ENCODE data around the gene THAP2. TPM values are rescaled to one million over a fixed set of nuclear protein-coding genes. Genes with fewer than 3 reads are reported as not detected.
"Not testable (repeated sequence)": the region's sequence is repeated elsewhere in the genome, so short reads cannot be mapped to it uniquely, and the experiment has no call there.

Gene THAP2
- polyA plus RNA-seq, 6 donors from 2014 or later: 6.0 to 17.7 (median 12.2) TPM

- peaks cover 6 to 9% of the 10 kb centered on the region in 2 donors for H3K36me3 Mint-ChIP-seq
- H3K4me3 Mint-ChIP-seq: peak overlapping the region in 3 of 8 donors; percentile 12 to 99 (median 66)
- no peaks in the 10 kb centered on the region for H3K27me3 Mint-ChIP-seq
- H3K4me1 Mint-ChIP-seq: peaks cover 38 to 45% (median 43%) of the 10 kb centered on the region in 3 donors
- DNase-seq: no peak
- no peaks in the 10 kb centered on the region for H3K9me3 Mint-ChIP-seq
- no peak for ATAC-seq (ENCODE audit: low read depth in 2 of 2)
- H3K27ac Mint-ChIP-seq: peak overlapping the region in 4 of 6 donors; percentile 70 to 99 (median 88)
These were observed 2.2 kb downstream of the THAP2 start for GRCh38 chr12:71666259-71666658.

GRCh38 chr12:71671311-71671710 lies 7.2 kb downstream of the THAP2 start:
- H3K4me1 Mint-ChIP-seq: peaks cover 10 to 14% (median 14%) of the 10 kb centered on the region in 3 donors
- ATAC-seq (ENCODE audit: low read depth in 2 of 2) (no peak), DNase-seq (no peak)
- peak overlapping the region in 1 of 6 donors; percentile 30 for H3K27ac Mint-ChIP-seq
- no peaks in the 10 kb centered on the region for H3K27me3 Mint-ChIP-seq
- no peaks in the 10 kb centered on the region for H3K9me3 Mint-ChIP-seq
- H3K36me3 Mint-ChIP-seq: peaks cover 0 to 10% of the 10 kb centered on the region in 2 donors
- peak overlapping the region in 1 of 8 donors; percentile 3 for H3K4me3 Mint-ChIP-seq

GRCh38 chr12:71671816-71672215 lies 7.7 kb downstream of the THAP2 start:
- Mint-ChIP-seq H3K27me3 (no peaks in the 10 kb centered on the region), H3K9me3 (no peaks in the 10 kb centered on the region), H3K36me3 (peaks cover 0 to 10% of the 10 kb centered on the region in 2 donors), H3K4me1 (peaks cover 9 to 14% (median 14%) of the 10 kb centered on the region in 3 donors), H3K27ac (peak overlapping the region in 1 of 6 donors; percentile 38), H3K4me3 (no peak overlapping the region)
- DNase-seq: no peak
- no peak for ATAC-seq (ENCODE audit: low read depth in 2 of 2)

GRCh38 chr12:71682466-71682865 lies 18.4 kb downstream of the THAP2 start:
- H3K9me3 Mint-ChIP-seq: no peaks in the 10 kb centered on the region
- H3K27ac Mint-ChIP-seq: no peak overlapping the region

DNA sequence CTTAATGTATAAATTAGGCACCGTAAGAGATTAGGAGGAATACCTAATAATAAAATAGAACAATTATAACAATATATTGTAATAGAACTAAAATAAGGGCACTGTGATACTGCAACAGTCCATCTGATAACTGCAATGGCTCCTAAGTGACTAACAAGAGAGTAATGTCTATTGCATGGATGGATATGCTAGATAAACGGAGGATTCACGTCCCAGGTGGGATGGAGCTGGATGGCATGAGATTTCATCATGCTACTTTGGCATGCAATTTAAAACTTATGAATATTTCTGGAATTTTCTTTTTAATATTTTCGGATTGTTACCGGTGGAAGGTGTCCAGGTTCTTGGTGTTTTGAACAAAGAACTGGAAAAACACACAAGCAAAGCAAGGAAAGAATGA lies 19.5 kb downstream of the THAP2 start:
- peak overlapping the region in 3 of 8 donors; percentile 22 to 81 (median 61) for H3K4me3 Mint-ChIP-seq
- peaks cover 9 to 29% (median 12%) of the 10 kb centered on the region in 3 donors for H3K4me1 Mint-ChIP-seq
- ATAC-seq (ENCODE audit: low read depth in 2 of 2): no peak
- H3K36me3 Mint-ChIP-seq: no peaks in the 10 kb centered on the region
- no peaks in the 10 kb centered on the region for H3K9me3 Mint-ChIP-seq
- peak overlapping the region in 4 of 6 donors; percentile 65 to 92 (median 70) for H3K27ac Mint-ChIP-seq
- no peaks in the 10 kb centered on the region for H3K27me3 Mint-ChIP-seq
- no peak for DNase-seq

More at GRCh38 chr12:71682466-71682865, 18.4 kb downstream of the THAP2 start:
- no peak for ATAC-seq (ENCODE audit: low read depth in 2 of 2)
- Mint-ChIP-seq H3K27me3 (no peaks in the 10 kb centered on the region), H3K4me3 (no peak overlapping the region), H3K36me3 (no peaks in the 10 kb centered on the region), H3K4me1 (peaks cover under 1 to 18% (median 4%) of the 10 kb centered on the region in 3 donors)
- no peak for DNase-seq

GRCh38 chr12:71684081-71684480 lies 20.0 kb downstream of the THAP2 start:
- peak overlapping the region in 5 of 6 donors; percentile 65 to 92 (median 68) for H3K27ac Mint-ChIP-seq
- peak overlapping the region in 7 of 8 donors; percentile 3 to 81 (median 44) for H3K4me3 Mint-ChIP-seq
- no peaks in the 10 kb centered on the region for H3K9me3 Mint-ChIP-seq
- H3K36me3 Mint-ChIP-seq: no peaks in the 10 kb centered on the region
- DNase-seq (peak; percentile 36), ATAC-seq (ENCODE audit: low read depth in 2 of 2) (no peak)
- no peaks in the 10 kb centered on the region for H3K27me3 Mint-ChIP-seq
- H3K4me1 Mint-ChIP-seq: peaks cover 9 to 32% (median 12%) of the 10 kb centered on the region in 3 donors

- peaks cover 18 to 45% (median 19%) of the 10 kb centered on the region in 3 donors for H3K4me1 Mint-ChIP-seq
- no peaks in the 10 kb centered on the region for H3K36me3 Mint-ChIP-seq
- DNase-seq (no peak), ATAC-seq (ENCODE audit: low read depth in 2 of 2) (no peak)
- H3K27me3 Mint-ChIP-seq: no peaks in the 10 kb centered on the region
- peak overlapping the region; percentile 90 to 97 (median 95) for H3K27ac Mint-ChIP-seq
- no peaks in the 10 kb centered on the region for H3K9me3 Mint-ChIP-seq
- H3K4me3 Mint-ChIP-seq: peak overlapping the region; percentile 93 to 99 (median 96)
These were observed 21.3 kb downstream of the THAP2 start for GRCh38 chr12:71685312-71685906.

DNA sequence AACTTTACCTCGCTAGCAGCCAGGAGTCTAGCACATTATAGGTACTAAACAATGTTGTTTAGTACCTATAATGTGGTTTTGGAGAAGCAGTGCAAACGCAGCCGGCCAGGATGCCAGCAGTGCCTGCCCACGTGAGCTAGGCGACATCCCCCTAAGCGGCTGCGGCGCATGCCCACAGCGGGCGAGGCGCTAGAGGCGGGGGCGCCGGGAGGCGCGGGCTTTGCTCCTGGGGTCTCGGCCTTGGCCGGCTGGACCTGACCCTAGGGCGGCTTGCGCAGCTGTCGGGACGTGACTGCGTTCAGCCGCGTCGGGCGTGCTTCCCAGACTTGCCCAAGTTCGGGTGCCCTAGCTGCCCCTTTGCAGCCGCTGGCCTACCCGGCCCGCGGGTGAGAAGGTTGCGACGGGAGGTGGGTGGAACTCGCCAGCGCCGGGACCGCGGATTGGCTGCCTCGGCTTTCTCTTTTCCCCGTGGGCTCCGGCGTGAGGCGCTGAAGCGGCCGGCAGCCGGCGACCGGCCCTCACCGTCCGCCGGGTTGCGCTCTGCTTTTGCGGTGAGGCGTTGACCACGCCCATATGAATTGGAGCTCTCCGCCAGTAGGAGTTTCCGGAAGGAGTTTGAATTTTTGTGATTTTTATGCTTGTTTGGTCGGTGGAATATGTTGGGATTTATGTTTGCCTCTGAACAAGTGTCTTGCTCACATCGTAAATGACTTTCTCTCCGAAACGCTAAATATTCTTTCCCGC lies 22.0 kb downstream of the THAP2 start, which contains the start of gene TMEM19:
Gene TMEM19 (plus strand): TSS at position 169 of the 744 bp plus-strand sequence. CDS start 599 bp downstream, outside the sequence.
- peak; percentile 85 to 86 for ATAC-seq (ENCODE audit: low read depth in 2 of 2)
- Mint-ChIP-seq H3K9me3 (no peaks in the 10 kb centered on the region), H3K27me3 (no peaks in the 10 kb centered on the region), H3K36me3 (no peaks in the 10 kb centered on the region), H3K27ac (peak within 1 kb of the TSS; percentile 94 to 98 (median 96)), H3K4me3 (peak within 1 kb of the TSS; percentile 93 to 99 (median 96)), H3K4me1 (peaks cover 19 to 50% (median 22%) of the 10 kb centered on the region in 3 donors)
- DNase-seq: peak; percentile 91

- H3K4me3 Mint-ChIP-seq: peak overlapping the region; percentile 93 to 99 (median 96)
These were observed 22.5 kb downstream of the THAP2 start for GRCh38 chr12:71686658-71687025.

DNA sequence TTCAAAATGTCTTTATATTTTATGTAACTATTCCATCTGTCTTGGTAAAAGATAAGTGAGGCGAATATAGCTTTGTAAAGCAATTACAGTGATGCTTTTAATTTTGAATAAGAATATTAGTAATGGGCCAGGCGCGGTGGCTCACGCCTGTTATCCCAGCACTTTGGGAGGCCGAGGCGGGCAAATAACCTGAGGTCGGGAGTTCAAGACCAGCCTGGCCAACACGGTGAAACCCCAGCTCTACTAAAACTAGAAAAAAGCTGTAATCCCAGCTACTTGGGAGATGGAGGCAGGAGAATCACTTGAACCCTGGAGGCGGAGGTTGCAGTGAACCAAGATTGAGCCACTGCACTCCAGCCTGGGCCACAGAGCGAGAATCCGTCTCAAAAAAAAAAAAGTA lies 23.1 kb downstream of the THAP2 start:
- peak overlapping the region; percentile 59 to 97 (median 85) for H3K27ac Mint-ChIP-seq
- peak overlapping the region; percentile 93 to 99 (median 96) for H3K4me3 Mint-ChIP-seq
- not testable (repeated sequence) for DNase-seq; H3K27me3 Mint-ChIP-seq; H3K36me3 Mint-ChIP-seq; ATAC-seq (ENCODE audit: low read depth in 2 of 2); H3K9me3 Mint-ChIP-seq
- peaks cover 26 to 59% (median 27%) of the 10 kb centered on the region in 3 donors for H3K4me1 Mint-ChIP-seq

More at GRCh38 chr12:71686658-71687025, 22.5 kb downstream of the THAP2 start:
- H3K9me3 Mint-ChIP-seq: no peaks in the 10 kb centered on the region
- no peak for ATAC-seq (ENCODE audit: low read depth in 2 of 2)
- DNase-seq: no peak
- H3K36me3 Mint-ChIP-seq: no peaks in the 10 kb centered on the region
- peak overlapping the region; percentile 94 to 98 (median 96) for H3K27ac Mint-ChIP-seq
- peaks cover 21 to 54% (median 24%) of the 10 kb centered on the region in 3 donors for H3K4me1 Mint-ChIP-seq
- no peaks in the 10 kb centered on the region for H3K27me3 Mint-ChIP-seq

- no peaks in the 10 kb centered on the region for H3K9me3 Mint-ChIP-seq
- ATAC-seq (ENCODE audit: low read depth in 2 of 2) (no peak), DNase-seq (no peak)
- H3K4me1 Mint-ChIP-seq: peaks cover 34 to 72% (median 36%) of the 10 kb centered on the region in 3 donors
- no peaks in the 10 kb centered on the region for H3K36me3 Mint-ChIP-seq
- peak overlapping the region; percentile 13 to 99 (median 96) for H3K27ac Mint-ChIP-seq
- no peaks in the 10 kb centered on the region for H3K27me3 Mint-ChIP-seq
- peak overlapping the region; percentile 56 to 99 (median 96) for H3K4me3 Mint-ChIP-seq
These were observed 25.0 kb downstream of the THAP2 start for GRCh38 chr12:71688961-71689570.

DNA sequence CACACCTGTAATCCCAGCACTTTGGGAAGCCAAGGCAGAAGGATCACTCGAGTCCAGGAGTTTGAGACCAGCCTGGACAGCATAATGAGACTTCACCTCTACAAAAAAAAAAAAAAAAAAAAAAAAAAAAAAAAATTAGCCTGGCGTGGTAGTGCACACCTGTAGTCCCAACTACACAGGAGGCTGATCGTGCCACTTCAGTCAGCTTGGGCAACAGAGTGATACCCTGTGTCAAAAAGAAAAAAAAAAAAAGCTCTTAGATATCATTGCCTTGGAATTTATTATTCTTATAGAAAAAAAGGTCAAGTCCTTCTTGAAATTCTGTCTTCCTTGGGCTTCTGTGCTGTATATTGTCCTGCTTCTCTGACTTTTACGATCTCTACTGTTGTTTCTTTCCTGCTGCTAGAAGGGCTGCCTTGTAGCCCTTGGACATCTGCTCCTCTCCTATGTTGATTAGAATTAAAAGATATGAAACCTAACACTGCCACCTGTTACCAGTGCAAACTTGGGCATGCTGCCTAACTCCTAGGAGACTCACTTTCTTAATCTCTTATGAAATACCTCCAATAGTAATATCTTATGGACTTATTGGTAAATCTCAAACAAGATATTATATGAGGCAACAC lies 27.5 kb downstream of the THAP2 start:
- H3K9me3 Mint-ChIP-seq: no peaks in the 10 kb centered on the region
- H3K4me3 Mint-ChIP-seq: peak overlapping the region in 7 of 8 donors; percentile 5 to 83 (median 66)
- no peaks in the 10 kb centered on the region for H3K27me3 Mint-ChIP-seq
- H3K27ac Mint-ChIP-seq: peak overlapping the region; percentile 8 to 98 (median 68)
- no peaks in the 10 kb centered on the region for H3K36me3 Mint-ChIP-seq
- peaks cover 44 to 78% (median 50%) of the 10 kb centered on the region in 3 donors for H3K4me1 Mint-ChIP-seq
- no peak for DNase-seq
- no peak for ATAC-seq (ENCODE audit: low read depth in 2 of 2)

GRCh38 chr12:71693126-71693525 lies 29.0 kb downstream of the THAP2 start:
- peaks cover 41 to 76% (median 47%) of the 10 kb centered on the region in 3 donors for H3K4me1 Mint-ChIP-seq
- H3K27me3 Mint-ChIP-seq: no peaks in the 10 kb centered on the region
- peaks cover 0 to 1% (median 0%) of the 10 kb centered on the region in 7 donors for H3K9me3 Mint-ChIP-seq
- H3K4me3 Mint-ChIP-seq: peak overlapping the region in 6 of 8 donors; percentile 55 to 90 (median 73)
- H3K36me3 Mint-ChIP-seq: peaks cover 5 to 10% of the 10 kb centered on the region in 2 donors
- ATAC-seq (ENCODE audit: low read depth in 2 of 2) (no peak), DNase-seq (no peak)
- H3K27ac Mint-ChIP-seq: peak overlapping the region in 5 of 6 donors; percentile 84 to 98 (median 92)

Data from naive B cell (primary cell).